ENCODE data around the gene CD8B.
"Not testable (repeated sequence)": the region's sequence is repeated elsewhere in the genome, so short reads cannot be mapped to it uniquely, and the experiment has no call there.

DNA sequence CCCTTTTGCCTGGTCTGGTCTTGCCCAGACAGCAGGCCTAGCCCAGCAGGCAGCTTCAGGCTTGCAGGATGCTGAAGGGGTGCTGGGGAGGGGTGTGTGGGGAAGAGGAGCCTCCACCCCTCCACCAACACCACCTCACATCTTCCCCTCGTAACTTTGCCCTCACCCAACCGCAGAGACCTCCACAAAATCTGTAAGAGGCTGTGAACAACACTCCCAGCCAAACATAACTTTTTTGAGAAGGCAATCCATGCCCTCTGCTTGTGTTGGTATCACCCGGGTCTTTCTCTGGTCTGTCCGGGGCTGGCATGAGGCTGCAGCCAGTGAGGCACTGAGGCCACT is 26.2 kb downstream of the CD8B start:
- TF ChIP-seq, protein P1, sequence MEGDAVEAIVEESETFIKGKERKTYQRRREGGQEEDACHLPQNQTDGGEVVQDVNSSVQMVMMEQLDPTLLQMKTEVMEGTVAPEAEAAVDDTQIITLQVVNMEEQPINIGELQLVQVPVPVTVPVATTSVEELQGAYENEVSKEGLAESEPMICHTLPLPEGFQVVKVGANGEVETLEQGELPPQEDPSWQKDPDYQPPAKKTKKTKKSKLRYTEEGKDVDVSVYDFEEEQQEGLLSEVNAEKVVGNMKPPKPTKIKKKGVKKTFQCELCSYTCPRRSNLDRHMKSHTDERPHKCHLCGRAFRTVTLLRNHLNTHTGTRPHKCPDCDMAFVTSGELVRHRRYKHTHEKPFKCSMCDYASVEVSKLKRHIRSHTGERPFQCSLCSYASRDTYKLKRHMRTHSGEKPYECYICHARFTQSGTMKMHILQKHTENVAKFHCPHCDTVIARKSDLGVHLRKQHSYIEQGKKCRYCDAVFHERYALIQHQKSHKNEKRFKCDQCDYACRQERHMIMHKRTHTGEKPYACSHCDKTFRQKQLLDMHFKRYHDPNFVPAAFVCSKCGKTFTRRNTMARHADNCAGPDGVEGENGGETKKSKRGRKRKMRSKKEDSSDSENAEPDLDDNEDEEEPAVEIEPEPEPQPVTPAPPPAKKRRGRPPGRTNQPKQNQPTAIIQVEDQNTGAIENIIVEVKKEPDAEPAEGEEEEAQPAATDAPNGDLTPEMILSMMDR (IDR thresholded peaks at IDR 0.05; ENCODE audit: low read length): not testable (repeated sequence)
- TF ChIP-seq EZH2 (IDR thresholded peaks at IDR 0.05; ENCODE audit: borderline replicate concordance, low read length): not testable (repeated sequence)
